ENCODE measurements around the gene ZNF573.

DNA sequence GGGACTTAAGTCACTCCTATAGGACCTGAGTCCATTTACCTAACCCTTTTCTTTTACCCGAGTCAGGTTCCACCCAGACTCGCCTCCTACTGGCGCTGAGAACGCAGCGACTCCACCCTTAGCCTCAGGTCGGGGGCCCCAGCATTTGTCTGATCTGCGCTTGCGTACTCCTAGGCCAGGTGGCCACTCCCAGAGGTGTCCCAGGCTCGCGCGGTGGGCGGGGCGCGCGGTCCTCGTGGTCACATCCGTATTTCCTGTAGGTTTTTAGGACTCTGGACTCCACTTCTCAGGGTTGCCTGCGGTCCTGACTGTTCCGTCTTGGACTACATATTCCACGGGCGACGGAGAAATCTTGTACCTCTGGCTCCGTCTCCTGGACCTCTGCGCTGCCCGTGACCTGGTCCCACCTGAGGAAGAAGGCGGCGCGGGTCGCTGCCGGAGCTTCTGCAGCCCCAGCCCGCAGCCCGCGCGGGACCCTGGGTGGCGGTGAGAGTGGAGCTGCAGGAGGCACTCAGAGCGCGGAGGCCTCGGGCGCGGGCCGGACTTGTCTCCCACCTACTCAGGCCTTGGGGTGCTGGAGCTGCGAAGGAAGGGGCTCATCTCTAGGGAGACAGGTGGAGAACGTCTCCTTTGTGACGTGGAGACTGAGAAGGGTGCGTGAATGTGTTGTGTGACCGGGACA lies 11.0 kb upstream of the ZNF573 start:
- TF ChIP-seq, protein P1, sequence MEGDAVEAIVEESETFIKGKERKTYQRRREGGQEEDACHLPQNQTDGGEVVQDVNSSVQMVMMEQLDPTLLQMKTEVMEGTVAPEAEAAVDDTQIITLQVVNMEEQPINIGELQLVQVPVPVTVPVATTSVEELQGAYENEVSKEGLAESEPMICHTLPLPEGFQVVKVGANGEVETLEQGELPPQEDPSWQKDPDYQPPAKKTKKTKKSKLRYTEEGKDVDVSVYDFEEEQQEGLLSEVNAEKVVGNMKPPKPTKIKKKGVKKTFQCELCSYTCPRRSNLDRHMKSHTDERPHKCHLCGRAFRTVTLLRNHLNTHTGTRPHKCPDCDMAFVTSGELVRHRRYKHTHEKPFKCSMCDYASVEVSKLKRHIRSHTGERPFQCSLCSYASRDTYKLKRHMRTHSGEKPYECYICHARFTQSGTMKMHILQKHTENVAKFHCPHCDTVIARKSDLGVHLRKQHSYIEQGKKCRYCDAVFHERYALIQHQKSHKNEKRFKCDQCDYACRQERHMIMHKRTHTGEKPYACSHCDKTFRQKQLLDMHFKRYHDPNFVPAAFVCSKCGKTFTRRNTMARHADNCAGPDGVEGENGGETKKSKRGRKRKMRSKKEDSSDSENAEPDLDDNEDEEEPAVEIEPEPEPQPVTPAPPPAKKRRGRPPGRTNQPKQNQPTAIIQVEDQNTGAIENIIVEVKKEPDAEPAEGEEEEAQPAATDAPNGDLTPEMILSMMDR (IDR thresholded peaks at IDR 0.05) = no peak
- TF ChIP-seq, protein P2, sequence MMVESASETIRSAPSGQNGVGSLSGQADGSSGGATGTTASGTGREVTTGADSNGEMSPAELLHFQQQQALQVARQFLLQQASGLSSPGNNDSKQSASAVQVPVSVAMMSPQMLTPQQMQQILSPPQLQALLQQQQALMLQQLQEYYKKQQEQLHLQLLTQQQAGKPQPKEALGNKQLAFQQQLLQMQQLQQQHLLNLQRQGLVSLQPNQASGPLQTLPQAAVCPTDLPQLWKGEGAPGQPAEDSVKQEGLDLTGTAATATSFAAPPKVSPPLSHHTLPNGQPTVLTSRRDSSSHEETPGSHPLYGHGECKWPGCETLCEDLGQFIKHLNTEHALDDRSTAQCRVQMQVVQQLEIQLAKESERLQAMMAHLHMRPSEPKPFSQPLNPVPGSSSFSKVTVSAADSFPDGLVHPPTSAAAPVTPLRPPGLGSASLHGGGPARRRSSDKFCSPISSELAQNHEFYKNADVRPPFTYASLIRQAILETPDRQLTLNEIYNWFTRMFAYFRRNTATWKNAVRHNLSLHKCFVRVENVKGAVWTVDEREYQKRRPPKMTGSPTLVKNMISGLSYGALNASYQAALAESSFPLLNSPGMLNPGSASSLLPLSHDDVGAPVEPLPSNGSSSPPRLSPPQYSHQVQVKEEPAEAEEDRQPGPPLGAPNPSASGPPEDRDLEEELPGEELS (CRISPR knock-in tag; IDR thresholded peaks at IDR 0.05) = no peak
- TF ChIP-seq CREB1 (CRISPR knock-in tag; IDR thresholded peaks at IDR 0.05) (no peak), ZNF263 (CRISPR knock-in tag; IDR thresholded peaks at IDR 0.05; ENCODE audit: low read depth) (no peak)
- TF ChIP-seq, protein P3, sequence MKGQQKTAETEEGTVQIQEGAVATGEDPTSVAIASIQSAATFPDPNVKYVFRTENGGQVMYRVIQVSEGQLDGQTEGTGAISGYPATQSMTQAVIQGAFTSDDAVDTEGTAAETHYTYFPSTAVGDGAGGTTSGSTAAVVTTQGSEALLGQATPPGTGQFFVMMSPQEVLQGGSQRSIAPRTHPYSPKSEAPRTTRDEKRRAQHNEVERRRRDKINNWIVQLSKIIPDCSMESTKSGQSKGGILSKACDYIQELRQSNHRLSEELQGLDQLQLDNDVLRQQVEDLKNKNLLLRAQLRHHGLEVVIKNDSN (CRISPR knock-in tag; IDR thresholded peaks at IDR 0.05) = no peak

Measured in WTC11 (cell line).